ENCODE data around the gene TM4SF18.
"Not testable (repeated sequence)": the region's sequence is repeated elsewhere in the genome, so short reads cannot be mapped to it uniquely, and the experiment has no call there.

The TM4SF18 gene, protein sequence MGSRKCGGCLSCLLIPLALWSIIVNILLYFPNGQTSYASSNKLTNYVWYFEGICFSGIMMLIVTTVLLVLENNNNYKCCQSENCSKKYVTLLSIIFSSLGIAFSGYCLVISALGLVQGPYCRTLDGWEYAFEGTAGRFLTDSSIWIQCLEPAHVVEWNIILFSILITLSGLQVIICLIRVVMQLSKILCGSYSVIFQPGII

DNA sequence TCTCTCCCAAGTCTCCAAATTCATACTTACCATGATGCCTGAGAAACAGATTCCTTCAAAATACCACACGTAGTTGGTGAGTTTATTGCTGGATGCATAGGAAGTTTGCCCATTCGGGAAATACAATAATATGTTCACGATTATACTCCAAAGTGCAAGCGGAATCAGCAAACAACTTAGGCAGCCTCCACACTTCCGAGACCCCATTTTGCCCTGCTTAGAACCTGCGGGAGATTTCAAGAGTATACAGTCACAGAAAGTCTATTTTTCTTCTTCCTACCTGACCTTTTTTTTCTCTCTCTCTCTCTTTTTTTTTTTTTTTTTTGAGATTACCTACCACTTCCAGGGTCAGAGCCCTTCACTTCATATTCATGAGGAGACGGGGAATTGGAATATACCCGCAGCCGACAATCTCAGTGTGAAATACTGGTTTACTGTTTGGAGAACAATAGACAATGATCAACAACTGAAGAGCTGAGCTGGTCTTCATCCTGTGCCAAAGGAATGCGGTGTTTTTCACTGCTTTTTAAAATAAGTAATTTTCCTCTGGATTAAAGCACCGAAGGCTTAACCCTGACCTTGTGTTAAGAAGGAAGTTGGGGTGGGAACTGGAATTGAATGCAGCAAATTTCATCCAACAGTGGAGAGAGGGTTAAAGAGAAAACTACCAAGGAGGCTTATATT is at the start of gene TM4SF18:
TSS of gene TM4SF18 (minus strand) at position 461 of the 684 bp plus-strand sequence. CDS start at position 207, 254 bp downstream.
- DNase-seq, result no peak

DNA sequence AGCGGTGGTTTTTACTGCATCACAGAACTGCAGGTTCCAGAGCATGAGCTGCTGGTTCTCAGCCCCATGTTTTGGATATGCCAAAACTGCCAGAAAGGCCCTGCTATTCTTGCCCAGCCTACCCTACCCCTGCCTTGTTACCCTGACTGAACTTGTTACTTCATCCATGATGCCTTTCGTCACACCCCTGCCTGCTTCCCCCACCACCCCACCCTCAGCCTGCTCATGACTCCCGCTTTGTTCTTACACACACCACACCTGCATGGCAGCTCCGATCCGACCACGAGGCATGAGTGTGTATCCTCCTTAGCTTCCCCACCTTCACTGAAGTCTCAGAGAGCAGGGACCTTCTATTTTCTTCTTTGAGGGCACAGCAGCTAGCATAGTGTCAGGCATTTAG is 49.1 kb upstream of the TM4SF18 start:
- no peak for DNase-seq

- no peak for DNase-seq
Observed at GRCh38 chr3:149382101-149382467, 48.6 kb upstream of the TM4SF18 start.

DNA sequence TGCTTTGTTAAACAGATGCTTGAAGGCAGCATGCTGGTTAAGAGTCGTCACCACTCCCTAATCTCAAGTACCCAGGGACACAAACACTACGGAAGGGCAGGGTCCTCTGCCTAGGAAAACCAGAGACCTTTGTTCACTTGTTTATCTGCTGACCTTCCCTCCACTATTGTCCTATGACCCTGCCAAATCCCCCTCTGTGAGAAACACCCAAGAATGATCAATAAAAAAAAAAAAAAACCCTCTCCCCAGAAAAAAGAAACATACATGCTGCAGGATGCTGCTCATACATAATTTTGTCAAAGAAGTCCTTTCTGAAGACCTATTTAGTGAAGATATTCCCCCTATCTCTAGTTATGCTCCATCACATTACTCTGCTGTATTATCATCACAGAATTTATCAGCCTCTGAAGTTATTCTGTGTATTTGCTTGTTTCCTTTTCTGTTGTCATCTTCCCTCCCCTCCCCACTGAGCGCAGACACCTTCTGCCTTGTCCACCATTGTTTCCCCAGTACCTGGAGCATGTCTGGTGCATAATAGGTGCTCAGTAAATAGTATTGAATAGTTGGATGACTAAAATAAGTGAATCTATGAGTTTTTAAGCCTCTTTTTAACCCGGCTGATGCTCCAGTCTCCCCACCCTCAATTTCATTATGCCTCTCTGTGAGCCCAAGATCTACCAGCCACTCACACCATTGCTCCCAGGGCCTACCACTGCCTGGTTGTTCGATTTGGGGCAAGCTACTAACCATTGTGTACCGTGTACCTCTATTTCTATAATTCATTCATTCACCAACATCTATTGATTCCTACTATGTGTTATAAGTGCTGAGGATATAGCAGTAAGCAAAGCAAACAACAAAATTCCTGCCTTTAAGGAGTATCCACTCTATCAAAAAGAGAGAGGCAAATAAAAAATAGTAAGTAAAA is 48.0 kb upstream of the TM4SF18 start:
- no peak for DNase-seq

DNA sequence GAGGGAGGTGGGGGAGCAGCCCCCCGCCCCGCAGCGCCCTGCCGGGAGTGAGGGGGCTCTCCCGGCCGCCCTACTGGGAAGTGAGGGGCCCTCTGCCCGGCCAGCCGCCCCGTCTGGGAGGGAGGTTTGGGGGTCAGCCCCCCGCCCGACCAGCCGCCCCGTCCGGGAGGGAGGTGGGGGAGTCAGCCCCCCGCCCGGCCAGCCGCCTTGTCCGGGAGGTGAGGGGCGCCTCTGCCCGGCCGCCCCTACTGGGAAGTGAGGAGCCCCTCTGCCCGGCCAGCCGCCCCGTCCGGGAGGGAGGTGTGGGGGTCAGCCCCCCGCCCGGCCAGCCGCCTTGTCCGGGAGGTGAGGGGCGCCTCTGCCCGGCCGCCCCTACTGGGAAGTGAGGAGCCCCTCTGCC is 46.8 kb upstream of the TM4SF18 start:
- DNase-seq, result not testable (repeated sequence)

GRCh38 chr3:149378478-149379309 is 45.3 kb upstream of the TM4SF18 start:
- no peak for DNase-seq

- peak in 1 of 3 experiments; percentile 34 for DNase-seq
Observed at GRCh38 chr3:149377408-149378364, 44.2 kb upstream of the TM4SF18 start, which contains the start of gene TM4SF1. TM4SF1 (minus strand) TSS chr3:149377649; CDS start chr3:149377547, 102 bp downstream.

DNA sequence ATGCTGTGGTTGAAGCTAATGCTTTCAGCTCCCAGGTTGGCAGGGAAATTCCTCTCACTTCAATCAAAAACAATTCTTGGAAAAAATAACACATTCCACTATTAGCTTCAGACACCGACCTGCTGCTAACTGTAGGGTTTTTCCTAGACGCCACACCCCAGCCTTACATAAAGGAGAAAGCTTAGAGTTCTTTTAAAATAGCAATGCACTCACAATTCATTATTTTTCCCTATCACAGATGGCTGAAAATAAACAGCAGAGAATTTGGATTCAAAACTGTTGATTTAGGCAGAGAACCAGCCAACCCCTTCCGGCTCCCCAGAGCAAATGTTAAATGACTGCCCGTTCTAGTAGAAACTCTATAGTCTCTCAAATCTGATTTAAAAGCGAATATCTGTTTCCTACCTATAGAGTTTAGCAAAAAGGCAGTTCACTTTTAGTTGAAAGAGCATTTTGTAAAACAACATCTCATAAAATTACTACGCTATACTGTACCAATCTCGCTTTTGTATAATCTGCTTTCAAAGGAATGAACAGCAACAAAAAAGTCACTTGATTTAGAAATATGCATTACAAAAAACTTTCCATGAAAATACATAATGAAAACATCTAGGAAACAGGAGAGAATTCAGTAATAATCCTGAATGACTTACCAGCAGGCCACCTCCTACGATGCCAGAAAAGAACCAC is 43.4 kb upstream of the TM4SF18 start:
- DNase-seq, result no peak

DNA sequence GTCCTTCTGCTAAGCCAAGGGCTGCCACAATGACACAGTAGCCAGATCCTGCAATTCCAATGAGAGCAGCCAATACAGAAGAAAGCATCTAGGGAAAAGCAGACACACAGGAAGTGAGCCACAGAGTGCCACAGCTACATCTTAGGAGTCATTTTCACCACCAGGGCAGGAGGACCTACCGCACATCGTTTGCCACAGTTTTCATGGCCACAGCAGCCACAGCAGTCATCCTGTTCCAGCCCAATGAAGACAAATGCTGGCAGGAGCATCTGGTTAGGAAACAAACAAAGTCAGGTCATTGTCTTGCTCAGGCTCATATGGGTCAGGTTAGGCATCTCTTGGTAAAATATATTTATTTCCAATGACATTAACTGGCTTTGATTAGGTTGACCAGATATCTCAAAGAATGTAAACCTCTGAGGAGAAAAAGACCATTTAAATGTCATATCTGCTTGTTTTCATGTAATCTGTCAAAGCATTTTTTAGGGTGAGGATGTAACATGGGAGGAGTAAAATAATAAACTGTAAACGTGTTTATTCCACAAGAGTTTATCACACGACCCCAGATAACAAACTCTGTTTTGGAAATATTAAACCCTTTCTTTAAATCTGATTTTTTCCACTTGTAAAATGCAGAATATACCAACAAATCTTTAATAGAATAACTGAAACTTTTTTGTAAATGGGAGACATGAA is 42.2 kb upstream of the TM4SF18 start:
- DNase-seq, result no peak

GRCh38 chr3:149374793-149375500 is 41.5 kb upstream of the TM4SF18 start:
- DNase-seq, result no peak

- DNase-seq, result no peak
Observed at GRCh38 chr3:149374391-149374790, 41.0 kb upstream of the TM4SF18 start.

DNA sequence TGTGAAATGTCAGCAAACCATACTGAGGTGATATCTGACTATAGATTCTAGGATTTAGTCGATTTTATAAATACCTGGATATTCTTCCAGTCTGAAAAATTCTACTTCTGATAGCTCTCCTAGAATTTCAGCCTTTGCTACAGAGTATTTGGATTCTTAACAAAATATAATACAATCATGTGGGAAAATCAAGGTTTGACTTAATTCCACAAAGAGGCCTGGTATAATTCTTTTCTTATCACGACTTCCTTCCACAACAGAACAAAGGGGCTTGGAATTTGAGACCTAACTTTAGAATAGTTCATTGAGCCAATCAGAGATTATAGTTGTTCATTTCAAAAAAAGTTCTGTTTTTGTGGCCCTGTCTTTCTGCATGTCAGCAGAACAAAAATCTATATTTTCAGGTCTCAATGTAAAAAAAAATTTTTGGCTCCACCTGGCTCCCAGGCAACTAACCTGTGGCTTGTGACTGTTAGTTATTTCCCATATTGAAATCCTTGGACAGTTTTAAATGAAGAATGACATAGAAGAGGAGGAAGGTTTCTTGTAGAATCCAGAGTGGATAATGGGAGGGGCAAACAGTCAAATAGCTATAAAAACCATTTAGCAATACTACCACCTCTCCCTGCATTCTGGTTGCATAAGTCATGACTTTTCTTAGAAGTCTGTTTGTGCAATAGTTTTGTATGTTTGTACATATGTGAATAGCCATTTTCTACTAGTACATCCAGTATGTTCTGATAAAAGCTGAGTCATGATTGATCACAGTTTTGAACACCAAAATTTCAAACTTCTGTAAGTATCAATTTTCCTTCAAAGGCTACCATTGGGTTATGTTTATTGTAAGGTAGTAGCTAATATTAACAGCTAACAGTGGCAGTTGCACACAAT is 40.0 kb upstream of the TM4SF18 start:
- DNase-seq, result no peak

- DNase-seq, result no peak
Observed at GRCh38 chr3:149371723-149372114, 38.3 kb upstream of the TM4SF18 start.

DNA sequence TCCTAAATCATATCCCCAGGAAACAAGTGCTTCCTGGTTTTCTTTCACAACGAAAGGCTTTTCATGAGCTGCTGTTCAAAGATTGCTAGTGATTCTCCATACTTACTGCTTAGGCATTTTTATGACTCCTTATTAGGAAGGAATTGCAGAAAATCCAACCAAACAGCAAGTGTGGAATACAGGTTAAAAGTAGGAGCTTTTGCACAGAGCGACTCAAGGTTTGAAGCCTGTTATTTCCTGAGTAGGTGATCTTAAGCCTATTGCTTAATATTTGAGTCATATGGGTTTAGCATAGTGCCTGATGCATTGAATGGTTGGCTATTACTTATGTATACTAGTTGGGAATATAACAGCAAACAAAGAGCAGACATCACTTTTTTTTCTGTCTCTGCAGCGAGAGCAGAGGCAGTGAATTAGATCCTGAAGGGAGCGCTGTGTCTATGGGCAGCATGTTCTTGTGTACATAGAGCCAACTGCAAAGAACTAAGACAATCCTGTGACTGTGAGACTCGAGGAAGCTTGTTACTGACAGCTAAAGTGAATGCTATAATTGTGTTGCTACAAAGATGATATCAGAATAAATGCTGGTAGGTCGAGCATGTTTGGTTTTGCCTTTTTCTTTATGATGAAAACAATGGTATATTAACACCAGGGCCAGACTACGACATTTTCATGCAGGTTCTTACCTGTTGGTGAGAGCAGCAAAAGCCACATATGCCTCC is 37.7 kb upstream of the TM4SF18 start:
- DNase-seq, result no peak

- peak in 1 of 3 experiments; percentile 20 for DNase-seq
Observed at GRCh38 chr3:149369991-149370866, 36.8 kb upstream of the TM4SF18 start.

DNA sequence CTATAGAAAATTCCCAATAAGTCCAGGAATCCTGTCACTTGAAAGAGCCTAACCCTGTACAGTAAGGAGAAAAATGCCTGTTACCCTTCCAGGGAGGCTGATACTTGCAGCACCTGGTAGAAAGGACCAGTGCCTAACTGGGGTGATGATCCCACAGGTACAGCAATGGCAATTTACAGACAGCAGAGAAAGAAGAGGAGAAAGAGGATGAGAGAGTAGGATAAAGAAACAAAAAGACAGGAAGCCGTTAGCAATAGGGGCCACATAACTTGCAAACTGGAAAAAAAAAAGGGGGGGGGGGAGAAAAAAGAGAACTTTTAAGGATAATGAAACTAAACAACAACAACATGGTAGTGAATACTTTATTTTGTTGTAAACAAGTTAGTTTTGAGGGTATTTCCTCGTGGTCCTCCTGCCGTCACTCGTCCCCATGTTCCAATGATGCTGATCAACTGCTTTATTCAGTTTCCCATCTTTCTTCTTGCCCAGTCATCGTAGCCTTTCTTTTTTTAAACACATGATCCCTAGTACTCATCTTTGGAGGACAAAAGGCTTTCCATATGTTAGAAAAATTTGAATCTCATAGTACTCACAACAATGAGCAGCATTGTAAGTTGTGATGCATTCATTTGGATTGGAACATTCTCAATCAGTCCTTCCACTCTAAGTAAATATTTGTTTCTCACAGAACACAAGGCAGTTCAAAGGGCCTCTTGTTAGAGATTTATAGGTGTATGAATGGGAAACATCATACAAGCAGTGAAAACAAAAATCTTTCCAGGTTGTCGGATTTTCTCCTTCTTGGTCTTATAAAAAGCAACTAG is 35.5 kb upstream of the TM4SF18 start:
- peak; percentile 22 to 74 (median 24) for DNase-seq

Measured in NCI-H1417 (cell line).